Measurements from ENCODE around the gene CAB39. TPM values are rescaled to one million over a fixed set of nuclear protein-coding genes. Genes with fewer than 3 reads are reported as not detected.

Gene CAB39
- total RNA-seq, 4 donors from 2014 or later = 67.3 to 137 (median 123) TPM

DNA sequence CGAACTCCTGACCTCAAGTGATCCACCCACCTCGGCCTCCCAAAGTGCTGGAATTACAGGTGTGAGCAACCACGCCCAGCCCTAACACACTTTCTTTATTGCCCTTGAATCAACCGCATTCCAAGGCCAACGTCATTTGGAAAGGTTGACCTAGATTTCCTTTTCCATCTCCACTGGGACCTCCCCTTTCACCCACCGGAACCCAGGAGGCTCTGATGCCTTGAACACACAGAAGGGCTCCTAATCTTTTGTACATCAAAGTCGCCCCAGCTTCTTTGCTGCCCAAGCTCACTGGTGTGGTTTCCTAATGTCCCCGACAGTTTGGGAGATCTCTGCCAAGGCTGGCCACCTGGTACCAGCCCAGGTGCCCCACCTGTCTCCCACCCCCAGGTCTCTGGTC is 46.2 kb upstream of the CAB39 start:
- intact Hi-C loops (cut with DNase I; ENCODE audit: low total_unique reads) = no loop called here
- no peak for TF ChIP-seq POLR2AphosphoS5 (IDR thresholded peaks at IDR 0.05)
- TF ChIP-seq POLR2A (IDR thresholded peaks at IDR 0.05) = no peak
- TF ChIP-seq, protein P1, sequence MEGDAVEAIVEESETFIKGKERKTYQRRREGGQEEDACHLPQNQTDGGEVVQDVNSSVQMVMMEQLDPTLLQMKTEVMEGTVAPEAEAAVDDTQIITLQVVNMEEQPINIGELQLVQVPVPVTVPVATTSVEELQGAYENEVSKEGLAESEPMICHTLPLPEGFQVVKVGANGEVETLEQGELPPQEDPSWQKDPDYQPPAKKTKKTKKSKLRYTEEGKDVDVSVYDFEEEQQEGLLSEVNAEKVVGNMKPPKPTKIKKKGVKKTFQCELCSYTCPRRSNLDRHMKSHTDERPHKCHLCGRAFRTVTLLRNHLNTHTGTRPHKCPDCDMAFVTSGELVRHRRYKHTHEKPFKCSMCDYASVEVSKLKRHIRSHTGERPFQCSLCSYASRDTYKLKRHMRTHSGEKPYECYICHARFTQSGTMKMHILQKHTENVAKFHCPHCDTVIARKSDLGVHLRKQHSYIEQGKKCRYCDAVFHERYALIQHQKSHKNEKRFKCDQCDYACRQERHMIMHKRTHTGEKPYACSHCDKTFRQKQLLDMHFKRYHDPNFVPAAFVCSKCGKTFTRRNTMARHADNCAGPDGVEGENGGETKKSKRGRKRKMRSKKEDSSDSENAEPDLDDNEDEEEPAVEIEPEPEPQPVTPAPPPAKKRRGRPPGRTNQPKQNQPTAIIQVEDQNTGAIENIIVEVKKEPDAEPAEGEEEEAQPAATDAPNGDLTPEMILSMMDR (IDR thresholded peaks at IDR 0.05) = no peak
- no peak for TF ChIP-seq EP300 (IDR thresholded peaks at IDR 0.05; ENCODE audit: low read depth)
- in situ Hi-C loops (cut with MboI; ENCODE audit: low pct_ligation_motif_present in 1 of 4, low pct_unique_long_range_greater_than_20kb in 1 of 4, low sequenced_read_pairs in 3 of 4) = no loop called here
- peaks cover 0 to 40% (median 13%) of the 10 kb centered on the region in 4 donors for H3K4me1 ChIP-seq
- no peaks in the 10 kb centered on the region for H3K36me3 ChIP-seq
- peak; percentile 52 for DNase-seq
- peak overlapping the region in 3 of 4 donors; percentile 36 to 67 (median 42) for H3K27ac ChIP-seq
- H3K27me3 ChIP-seq = no peaks in the 10 kb centered on the region
- WGBS, 2 donors (ENCODE audit: low coverage in 1 of 2) = 59 to 82% methylated on average over 2 to 8 of the region's 8 CpGs
- no peaks in the 10 kb centered on the region for H3K9me3 ChIP-seq
- H3K4me3 ChIP-seq = no peak overlapping the region

DNA sequence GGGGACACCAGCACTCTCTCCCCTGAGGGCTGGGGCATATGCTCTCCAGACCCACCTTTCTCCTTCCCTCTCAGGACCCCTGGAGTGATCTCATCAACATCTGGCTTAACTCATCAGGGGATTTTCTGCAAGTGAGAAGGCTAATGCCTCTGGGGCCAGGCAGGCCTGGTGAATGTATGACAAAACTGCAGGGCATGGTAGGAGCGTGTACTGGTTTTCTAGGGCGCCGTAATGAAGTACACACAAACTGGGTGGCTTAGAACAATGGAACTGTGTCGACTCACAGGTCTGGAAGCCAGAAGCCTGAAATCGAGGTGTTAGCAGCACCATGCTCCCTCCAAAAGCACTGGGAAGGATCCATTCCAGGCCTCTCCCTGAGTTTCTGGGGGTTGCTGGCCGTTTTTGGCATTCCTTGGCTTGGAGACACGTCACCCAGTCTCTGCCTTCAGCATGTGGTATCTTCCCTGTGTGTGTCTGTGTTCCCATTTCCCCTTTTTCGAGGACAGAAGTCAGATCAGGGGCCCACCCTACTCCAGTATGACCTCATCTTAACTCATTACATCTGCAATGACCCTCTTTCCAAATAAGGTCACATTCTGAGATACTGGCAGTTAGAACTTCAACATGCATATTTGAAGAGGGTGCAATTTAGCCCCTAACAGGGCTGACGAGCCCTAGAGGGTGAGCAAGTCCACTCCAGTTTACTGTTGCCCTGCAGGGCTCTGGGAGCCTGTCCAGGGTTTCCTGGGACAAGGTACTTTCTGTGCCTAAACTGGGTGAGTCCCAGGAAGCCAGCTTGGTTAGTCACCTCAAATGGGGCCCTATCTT is 45.5 kb upstream of the CAB39 start:
- in situ Hi-C loops (cut with MboI; ENCODE audit: low pct_ligation_motif_present in 1 of 4, low pct_unique_long_range_greater_than_20kb in 1 of 4, low sequenced_read_pairs in 3 of 4) = no loop called here
- H3K27ac ChIP-seq = peak overlapping the region; percentile 10 to 67 (median 39)
- no peaks in the 10 kb centered on the region for H3K27me3 ChIP-seq
- whole genome bisulfite sequencing, 2 donors (ENCODE audit: low coverage in 1 of 2) = 67 to 68% methylated on average over 1 to 9 of the region's 9 CpGs
- no peak for TF ChIP-seq POLR2AphosphoS5 (IDR thresholded peaks at IDR 0.05)
- TF ChIP-seq, protein P1 (IDR thresholded peaks at IDR 0.05) = no peak
- TF ChIP-seq EP300 (IDR thresholded peaks at IDR 0.05; ENCODE audit: low read depth) = no peak
- TF ChIP-seq POLR2A (IDR thresholded peaks at IDR 0.05) = no peak
- no peaks in the 10 kb centered on the region for H3K36me3 ChIP-seq
- no peak overlapping the region for H3K4me3 ChIP-seq
- intact Hi-C loops (cut with DNase I; ENCODE audit: low total_unique reads) = no loop called here
- DNase-seq = peak; percentile 44
- H3K9me3 ChIP-seq = no peaks in the 10 kb centered on the region
- H3K4me1 ChIP-seq = peaks cover 0 to 45% (median 15%) of the 10 kb centered on the region in 4 donors

DNA sequence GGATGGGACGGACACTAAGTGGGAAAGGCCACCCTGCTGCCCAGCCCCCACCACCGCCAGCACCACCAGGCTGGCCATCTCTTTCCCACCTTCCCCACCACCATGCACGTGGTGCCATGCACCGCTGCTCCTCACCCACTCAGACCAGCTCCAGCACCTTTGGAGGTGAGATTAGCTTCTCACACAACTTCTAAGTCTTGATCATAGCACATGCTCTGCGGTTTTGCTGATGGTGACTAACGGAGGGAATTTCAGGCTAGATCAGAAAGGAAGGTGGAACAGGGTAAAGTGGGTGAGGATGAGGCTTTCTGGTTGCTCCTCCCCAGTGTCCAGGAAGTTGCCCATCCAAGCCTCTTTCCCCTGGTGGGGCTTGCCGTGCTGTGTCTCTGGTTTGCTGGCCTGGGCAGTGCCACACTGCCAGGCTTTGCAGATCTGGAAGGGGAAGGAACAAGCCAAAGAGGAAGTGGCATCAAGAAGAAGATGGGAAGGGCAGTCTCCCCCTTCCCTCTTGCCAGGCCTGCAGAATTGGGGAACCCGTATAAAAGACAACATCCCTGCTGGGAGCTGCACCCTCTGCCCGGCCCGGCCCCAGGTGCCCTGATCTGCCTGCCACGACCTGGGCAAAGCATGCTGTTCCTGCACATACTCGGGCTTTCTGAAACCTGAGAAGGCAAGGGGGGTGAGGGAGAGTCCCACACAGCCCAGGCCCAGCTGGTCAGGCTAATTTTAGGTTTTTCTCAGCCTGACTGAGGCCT is 44.3 kb upstream of the CAB39 start:
- intact Hi-C loops (cut with DNase I; ENCODE audit: low total_unique reads) (no loop called here), in situ Hi-C loops (cut with MboI; ENCODE audit: low pct_ligation_motif_present in 1 of 4, low pct_unique_long_range_greater_than_20kb in 1 of 4, low sequenced_read_pairs in 3 of 4) (no loop called here)
- Histone ChIP-seq H3K27me3 (no peaks in the 10 kb centered on the region), H3K9me3 (no peaks in the 10 kb centered on the region), H3K4me1 (peaks cover 0 to 45% (median 15%) of the 10 kb centered on the region in 4 donors), H3K4me3 (no peak overlapping the region), H3K27ac (peak overlapping the region in 3 of 4 donors; percentile 42 to 67 (median 49)), H3K36me3 (no peaks in the 10 kb centered on the region)
- WGBS, 2 donors (ENCODE audit: low coverage in 1 of 2) = 72 to 85% methylated on average over 3 to 12 of the region's 12 CpGs
- TF ChIP-seq POLR2A (IDR thresholded peaks at IDR 0.05) (no peak), EP300 (IDR thresholded peaks at IDR 0.05; ENCODE audit: low read depth) (no peak), POLR2AphosphoS5 (IDR thresholded peaks at IDR 0.05) (no peak)
- DNase-seq = peak; percentile 66

DNA sequence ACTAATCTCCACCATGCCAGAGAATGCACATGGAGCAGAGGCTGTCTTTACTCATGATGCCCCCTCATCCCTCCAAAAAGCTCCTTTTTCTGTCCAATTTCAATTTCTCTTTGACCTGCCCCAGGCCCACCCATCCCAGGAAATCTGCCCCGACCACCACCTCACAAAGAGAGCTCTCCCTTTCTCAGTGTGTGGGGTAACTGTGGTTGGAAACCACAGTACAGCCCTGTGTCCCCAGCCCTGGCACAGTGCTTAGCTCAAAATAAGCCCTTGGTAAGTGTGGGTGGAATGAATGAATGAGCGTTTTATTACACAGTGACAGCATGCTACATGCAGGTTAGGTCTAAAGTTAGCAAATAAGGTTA is 43.7 kb upstream of the CAB39 start:
- Histone ChIP-seq H3K27me3 (no peaks in the 10 kb centered on the region), H3K4me3 (no peak overlapping the region), H3K27ac (peak overlapping the region in 2 of 4 donors; percentile 49 to 67), H3K36me3 (no peaks in the 10 kb centered on the region), H3K4me1 (peaks cover 0 to 45% (median 15%) of the 10 kb centered on the region in 4 donors), H3K9me3 (no peaks in the 10 kb centered on the region)
- intact Hi-C loops (cut with DNase I; ENCODE audit: low total_unique reads) (no loop called here), in situ Hi-C loops (cut with MboI; ENCODE audit: low pct_ligation_motif_present in 1 of 4, low pct_unique_long_range_greater_than_20kb in 1 of 4, low sequenced_read_pairs in 3 of 4) (no loop called here)
- DNase-seq = no peak
- 81% methylated on average over 2 of the region's 2 CpGs; no CpG with 5 or more reads in 1 of the 2 donors for WGBS, 2 donors (ENCODE audit: low coverage in 1 of 2)
- no peak for TF ChIP-seq POLR2A (IDR thresholded peaks at IDR 0.05)
- TF ChIP-seq, protein P1 (IDR thresholded peaks at IDR 0.05) = no peak
- no peak for TF ChIP-seq POLR2AphosphoS5 (IDR thresholded peaks at IDR 0.05)
- TF ChIP-seq EP300 (IDR thresholded peaks at IDR 0.05; ENCODE audit: low read depth) = no peak
